Gastroesophageal sphincter (tissue), 4 donors: ENCODE data around the gene PLCH2. TPM values are rescaled to one million over a fixed set of nuclear protein-coding genes. Genes with fewer than 3 reads are reported as not detected.

Source experiments
- ATAC-seq: fragments of 150-250 bp; one replicate; pipeline ENCODE4 v1.9.1; 2016; ENCODE audit warnings: mild to moderate bottlenecking, moderate library complexity
- H3K27ac ChIP-seq, 4 donors: fragments of 200-600 bp; sonication (generic) in 3 of 4; 1 replicate in 3 of 4; 2 replicates in 1 of 4; pipeline ENCODE4 v1.5.1; 2016 to 2019
- H3K27me3 ChIP-seq: fragments of 200-600 bp; sonication (generic); one replicate; pipeline ENCODE4 v1.5.1; 2019
- H3K36me3 ChIP-seq, 2 donors: fragments of 200-600 bp; sonication (generic); one replicate each; pipeline ENCODE4 v1.5.1; 2019; ENCODE audit warnings: control low read depth in 1 of 2
- H3K4me1 ChIP-seq, 3 donors: fragments of 200-600 bp; sonication (generic); 1 replicate in 2 of 3; 2 replicates in 1 of 3; pipeline ENCODE4 v1.5.1; 2016 to 2019; ENCODE audit warnings: control low read depth in 2 of 3
- H3K4me3 ChIP-seq, 2 donors: fragments of 200-600 bp; sonication (generic); one replicate each; pipeline ENCODE4 v1.5.1; 2019; ENCODE audit warnings: mild to moderate bottlenecking in 1 of 2, moderate library complexity in 1 of 2
- H3K9me3 ChIP-seq, 3 donors: fragments of 200-600 bp; sonication (generic); one replicate each; pipeline ENCODE4 v1.5.1; 2017 to 2019; ENCODE audit warnings: control low read depth in 2 of 3
- CTCF ChIP-seq, 4 experiments: fragments of 200-600 bp in 2 of 4; fragments of 450-650 bp in 2 of 4; sonication (generic) in 1 of 4; IDR thresholded peaks; one replicate each; pipeline ENCODE4 v1.5.1; 2017 to 2019; ENCODE audit warnings: antibody characterized with exemption in 4 of 4, mild to moderate bottlenecking in 2 of 4, moderate library complexity in 2 of 4
- EP300 ChIP-seq: sonication (generic); formaldehyde crosslinking; IDR thresholded peaks from one replicate; pipeline ENCODE4 v1.6.1; 2017; ENCODE audit warnings: antibody characterized with exemption, mild to moderate bottlenecking
- POLR2A ChIP-seq, 2 donors: fragments of 450-650 bp; IDR thresholded peaks; one replicate each; pipeline ENCODE4 v1.6.1; 2017; ENCODE audit warnings: antibody characterized with exemption in 2 of 2, mild to moderate bottlenecking in 2 of 2, moderate library complexity in 1 of 2
- POLR2AphosphoS5 ChIP-seq: sonication (generic); formaldehyde crosslinking; IDR thresholded peaks from one replicate; pipeline ENCODE4 v1.6.1; 2017; ENCODE audit warnings: antibody characterized with exemption
- WGBS, 2 donors: methylation state at CpG; one replicate each; pipeline ENCODE4 v1.1.5; 2018; ENCODE audit warnings: low coverage in 1 of 2; 5-methylcytosine and 5-hydroxymethylcytosine counted together
- total RNA-seq, 4 donors: library from RNA; depleted of rRNA; stranded (reverse); fragments of >200 nt; gene quantifications; one replicate each; pipeline ENCODE4 v1.1.0, GENCODE V29; 2016

The PLCH2 gene
- total RNA-seq, 4 donors from 2014 or later: under 0.01 to 0.72 (median 0.15) TPM

- Histone ChIP-seq H3K4me1 (peaks cover 0 to 35% (median 0%) of the 10 kb centered on the region in 3 donors), H3K27me3 (peaks cover 68% of the 10 kb centered on the region), H3K36me3 (peaks cover 0 to 21% of the 10 kb centered on the region in 2 donors), H3K27ac (no peak overlapping the region), H3K4me3 (no peak overlapping the region), H3K9me3 (no peaks in the 10 kb centered on the region)
- TF ChIP-seq POLR2A (IDR thresholded peaks at IDR 0.05): no peak
- TF ChIP-seq CTCF (IDR thresholded peaks at IDR 0.05): no peak
- no peak for TF ChIP-seq POLR2AphosphoS5
- no peak for TF ChIP-seq EP300
- ATAC-seq: peak; percentile 4
- WGBS, 2 donors: no CpG with 5 or more reads among the region's 36 CpGs
These were observed 28.3 kb downstream of the PLCH2 start for GRCh38 chr1:2504225-2504948.

GRCh38 chr1:2504949-2505272 is 28.8 kb downstream of the PLCH2 start:
- TF ChIP-seq CTCF (IDR thresholded peaks at IDR 0.05) (no peak), POLR2AphosphoS5 (no peak), EP300 (no peak), POLR2A (IDR thresholded peaks at IDR 0.05) (no peak)

GRCh38 chr1:2505461-2505994 is 29.4 kb downstream of the PLCH2 start:
- Histone ChIP-seq H3K4me3 (no peak overlapping the region), H3K9me3 (no peaks in the 10 kb centered on the region), H3K27ac (no peak overlapping the region), H3K4me1 (peaks cover 0 to 35% (median 0%) of the 10 kb centered on the region in 3 donors), H3K27me3 (peaks cover 57% of the 10 kb centered on the region), H3K36me3 (peaks cover 0 to 32% of the 10 kb centered on the region in 2 donors)
- no peak for ATAC-seq
- TF ChIP-seq POLR2A (IDR thresholded peaks at IDR 0.05) (no peak), EP300 (no peak), CTCF (IDR thresholded peaks at IDR 0.05) (no peak), POLR2AphosphoS5 (no peak)
- WGBS, 2 donors: 80% methylated on average over 3 of the region's 21 CpGs; no CpG with 5 or more reads in 1 of the 2 donors

More at GRCh38 chr1:2504949-2505272, 28.8 kb downstream of the PLCH2 start:
- no peak for ATAC-seq
- no CpG with 5 or more reads among the region's 22 CpGs for WGBS, 2 donors
- Histone ChIP-seq H3K4me3 (no peak overlapping the region), H3K4me1 (peaks cover 0 to 35% (median 0%) of the 10 kb centered on the region in 3 donors), H3K9me3 (no peaks in the 10 kb centered on the region), H3K27me3 (peaks cover 63% of the 10 kb centered on the region), H3K36me3 (peaks cover 0 to 26% of the 10 kb centered on the region in 2 donors), H3K27ac (no peak overlapping the region)

- Histone ChIP-seq H3K9me3 (no peaks in the 10 kb centered on the region), H3K27ac (no peak overlapping the region), H3K4me3 (no peak overlapping the region), H3K4me1 (peaks cover 0 to 35% (median 0%) of the 10 kb centered on the region in 3 donors), H3K27me3 (peaks cover 50% of the 10 kb centered on the region), H3K36me3 (peaks cover 0 to 40% of the 10 kb centered on the region in 2 donors)
- no peak for ATAC-seq
- WGBS, 2 donors: 50% methylated on average over 3 of the region's 30 CpGs; no CpG with 5 or more reads in 1 of the 2 donors
- no peak for TF ChIP-seq EP300
- no peak for TF ChIP-seq POLR2A (IDR thresholded peaks at IDR 0.05)
- no peak for TF ChIP-seq CTCF (IDR thresholded peaks at IDR 0.05)
- TF ChIP-seq POLR2AphosphoS5: no peak
These were observed 30.1 kb downstream of the PLCH2 start for GRCh38 chr1:2506007-2506860.
